A549 (cell line): Measurements from ENCODE around the gene FUS.

Experiments
- FOSL2 ChIP-seq, 2 experiments: fragments of 450-650 bp in 1 of 2; fragments of >200 bp in 1 of 2; sonication (Bioruptor Twin) in 1 of 2; formaldehyde crosslinking; IDR thresholded peaks; 2 replicates each; pipeline versions ENCODE4 v1.5.0 to v1.6.1; 2016 to 2020; ENCODE audit warnings: mild to moderate bottlenecking in 1 of 2, moderate library complexity in 1 of 2
- HDAC2 ChIP-seq: fragments of 200-600 bp; sonication (generic); IDR thresholded peaks from 2 replicates; pipeline ENCODE4 v1.6.1; 2016
- MAZ ChIP-seq: fragments of 150-350 bp; IDR thresholded peaks from 2 replicates; pipeline ENCODE4 v1.6.1; 2014; ENCODE audit warnings: antibody characterized with exemption, low read depth, low read length, borderline replicate concordance
- NR3C1 ChIP-seq: fragments of >200 bp; sonication (Bioruptor Twin); formaldehyde crosslinking; IDR thresholded peaks from 3 replicates; pipeline ENCODE4 v1.6.1; 2017
- POLR2A ChIP-seq: IDR thresholded peaks from 2 replicates; pipeline ENCODE4 v1.6.1; 2012; ENCODE audit warnings: mild to moderate bottlenecking, low read length
- RAD21 ChIP-seq, 2 experiments: fragments of >200 bp in 1 of 2; sonication (Bioruptor Twin) in 1 of 2; formaldehyde crosslinking in 1 of 2; IDR thresholded peaks in 1 of 2; conservative IDR thresholded peaks in 1 of 2; 2 replicates in 1 of 2; 3 replicates in 1 of 2; pipeline ENCODE4 v1.6.1; 2012 to 2018; ENCODE audit warnings: inconsistent platforms in 1 of 2
- REST ChIP-seq: fragments of 200-600 bp; sonication (generic); IDR thresholded peaks from 2 replicates; pipeline ENCODE4 v1.6.1; 2016; ENCODE audit warnings: antibody characterized with exemption, mild to moderate bottlenecking, moderate library complexity
- SMC3 ChIP-seq: fragments of >200 bp; sonication (Bioruptor Twin); formaldehyde crosslinking; IDR thresholded peaks from 3 replicates; pipeline ENCODE4 v1.6.1; 2018; ENCODE audit warnings: inconsistent platforms
- TF ChIP-seq, protein P1 (sequence below): fragments of >200 bp; sonication (Bioruptor Twin); formaldehyde crosslinking; IDR thresholded peaks from 3 replicates; pipeline ENCODE4 v1.5.1; 2016

GRCh38 chr16:31149332-31149731 is 30.6 kb upstream of the FUS start:
- TF ChIP-seq POLR2A: no peak
- TF ChIP-seq, protein P1, sequence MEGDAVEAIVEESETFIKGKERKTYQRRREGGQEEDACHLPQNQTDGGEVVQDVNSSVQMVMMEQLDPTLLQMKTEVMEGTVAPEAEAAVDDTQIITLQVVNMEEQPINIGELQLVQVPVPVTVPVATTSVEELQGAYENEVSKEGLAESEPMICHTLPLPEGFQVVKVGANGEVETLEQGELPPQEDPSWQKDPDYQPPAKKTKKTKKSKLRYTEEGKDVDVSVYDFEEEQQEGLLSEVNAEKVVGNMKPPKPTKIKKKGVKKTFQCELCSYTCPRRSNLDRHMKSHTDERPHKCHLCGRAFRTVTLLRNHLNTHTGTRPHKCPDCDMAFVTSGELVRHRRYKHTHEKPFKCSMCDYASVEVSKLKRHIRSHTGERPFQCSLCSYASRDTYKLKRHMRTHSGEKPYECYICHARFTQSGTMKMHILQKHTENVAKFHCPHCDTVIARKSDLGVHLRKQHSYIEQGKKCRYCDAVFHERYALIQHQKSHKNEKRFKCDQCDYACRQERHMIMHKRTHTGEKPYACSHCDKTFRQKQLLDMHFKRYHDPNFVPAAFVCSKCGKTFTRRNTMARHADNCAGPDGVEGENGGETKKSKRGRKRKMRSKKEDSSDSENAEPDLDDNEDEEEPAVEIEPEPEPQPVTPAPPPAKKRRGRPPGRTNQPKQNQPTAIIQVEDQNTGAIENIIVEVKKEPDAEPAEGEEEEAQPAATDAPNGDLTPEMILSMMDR: no peak
- TF ChIP-seq NR3C1: no peak
- TF ChIP-seq REST: no peak
- TF ChIP-seq MAZ: no peak
- TF ChIP-seq RAD21 (conservative IDR thresholded peaks at IDR 0.05 in 1 of 2, IDR thresholded peaks at IDR 0.05 in 1 of 2): no peak
- TF ChIP-seq FOSL2 (IDR thresholded peaks at IDR 0.05): no peak
- TF ChIP-seq FOSL2 (CRISPR knock-in tag; IDR thresholded peaks at IDR 0.05): no peak
- TF ChIP-seq HDAC2: no peak
- TF ChIP-seq SMC3: no peak
